AG04450 (cell line): ENCODE results near the gene IMP4. TPM values are rescaled to one million over a fixed set of nuclear protein-coding genes. Genes with fewer than 3 reads are reported as not detected.

ENCODE experiments used
- CTCF ChIA-PET: fragments of 300-600, 350-600 bp; formaldehyde crosslinking; extraction: SDS; loops from one replicate; lab custom pipeline; 2022; ENCODE audit warnings: antibody characterized with exemption, inconsistent platforms; lab: Charles Lee
- POLR2A ChIA-PET: fragments of 350-600 bp; formaldehyde crosslinking; extraction: SDS; loops from one replicate; lab custom pipeline; 2021; ENCODE audit warnings: antibody characterized with exemption, inconsistent platforms; lab: Yijun Ruan, JAX
- DNase-seq: peaks from one replicate; pipeline ENCODE4 v3.0.0-alpha.2; 2011; ENCODE audit warnings: low read depth, low spot score
- H3K27ac ChIP-seq: one replicate; pipeline ENCODE4 v1.5.1; 2012; ENCODE audit warnings: low read depth, low read length, control low read depth
- H3K27me3 ChIP-seq: one replicate; pipeline ENCODE4 v1.6.0; 2012; ENCODE audit warnings: low read length; ENCODE audit not compliant: control insufficient read depth, insufficient read depth
- H3K4me3 ChIP-seq: 2 replicates; pipeline ENCODE4 v1.5.1; 2011; ENCODE audit warnings: mild to moderate bottlenecking, low read depth, low read length, control low read depth
- H3K9me3 ChIP-seq: 2 replicates; pipeline ENCODE4 v1.5.1; 2012; ENCODE audit warnings: low read length; ENCODE audit not compliant: control insufficient read depth, insufficient read depth
- CTCF ChIP-seq: IDR thresholded peaks from 2 replicates; pipeline ENCODE4 v1.5.1; 2011; ENCODE audit warnings: low read depth, low read length, control low read depth, inconsistent platforms
- polyA plus RNA-seq: library from polyadenylated mRNA; depleted of rRNA; stranded (reverse); fragments of >200 nt; gene quantifications from 2 replicates; pipeline ENCODE4 v1.2.3, GENCODE V29; 2011

Gene IMP4
- polyA plus RNA-seq, 1 experiment = 51.0 TPM

GRCh38 chr2:130303169-130303568, 39.5 kb upstream of the IMP4 start:
- no peak for TF ChIP-seq CTCF
- DNase-seq = no peak
- Histone ChIP-seq H3K9me3 (no peaks in the 10 kb centered on the region; the same call in 1 of the 2 replicates), H3K27me3 (no peaks in the 10 kb centered on the region), H3K27ac (no peak overlapping the region), H3K4me3 (no peak overlapping the region)
- ChIA-PET POLR2A (no interaction called here), CTCF (no interaction called here)

- no peak overlapping the region for H3K27ac ChIP-seq
- H3K27me3 ChIP-seq = no peaks in the 10 kb centered on the region
- no peak for TF ChIP-seq CTCF
- CTCF ChIA-PET = no interaction called here
- no peak overlapping the region for H3K4me3 ChIP-seq
- H3K9me3 ChIP-seq = no peaks in the 10 kb centered on the region; the same call in 1 of the 2 replicates
- POLR2A ChIA-PET = no interaction called here
- DNase-seq = no peak
Observed at GRCh38 chr2:130304726-130305125, 38.0 kb upstream of the IMP4 start.

- H3K9me3 ChIP-seq = no peaks in the 10 kb centered on the region
- no peak for TF ChIP-seq CTCF
- H3K27me3 ChIP-seq = no peaks in the 10 kb centered on the region
- H3K27ac ChIP-seq = no peak overlapping the region
- ChIA-PET POLR2A (no interaction called here), CTCF (interaction anchor here (0.6 kb wide), 1 partner anchor 25 kb away, joined by 5 read pairs; no protein-coding TSS in a partner anchor)
- no peak overlapping the region for H3K4me3 ChIP-seq
- DNase-seq = no peak
Observed at GRCh38 chr2:130307850-130308249, 34.8 kb upstream of the IMP4 start.

- ChIA-PET CTCF (interaction anchor here (0.6 kb wide), 1 partner anchor 131 kb away, joined by 5 read pairs; no protein-coding TSS in a partner anchor), POLR2A (no interaction called here)
- DNase-seq = no peak
- Histone ChIP-seq H3K27me3 (no peaks in the 10 kb centered on the region), H3K4me3 (no peak overlapping the region), H3K27ac (no peak overlapping the region), H3K9me3 (no peaks in the 10 kb centered on the region; the same call in 1 of the 2 replicates)
- no peak for TF ChIP-seq CTCF
Observed at GRCh38 chr2:130310881-130311280, 31.8 kb upstream of the IMP4 start.

- no peaks in the 10 kb centered on the region; the same call in 1 of the 2 replicates for H3K9me3 ChIP-seq
- DNase-seq = no peak
- no peak overlapping the region for H3K4me3 ChIP-seq
- no peaks in the 10 kb centered on the region for H3K27me3 ChIP-seq
- ChIA-PET CTCF (no interaction called here), POLR2A (no interaction called here)
- TF ChIP-seq CTCF = no peak
- no peak overlapping the region for H3K27ac ChIP-seq
Observed at GRCh38 chr2:130313812-130314334, 28.8 kb upstream of the IMP4 start.
